AG09319 (cell line): ENCODE results near the gene PCTP.
A peak's percentile ranks its signal among the peaks of the same experiment; 100 is the strongest.

Experiments used
- DNase-seq: peaks from one replicate; pipeline ENCODE4 v3.0.0-alpha.2; 2010; ENCODE audit warnings: low read depth; ENCODE audit errors: extremely low read depth
- TF ChIP-seq, protein P1 (sequence below): IDR thresholded peaks from 2 replicates; pipeline ENCODE4 v1.5.1; 2011; ENCODE audit warnings: low read depth, mild to moderate bottlenecking, inconsistent platforms, low read length, moderate library complexity

PCTP gene

DNA sequence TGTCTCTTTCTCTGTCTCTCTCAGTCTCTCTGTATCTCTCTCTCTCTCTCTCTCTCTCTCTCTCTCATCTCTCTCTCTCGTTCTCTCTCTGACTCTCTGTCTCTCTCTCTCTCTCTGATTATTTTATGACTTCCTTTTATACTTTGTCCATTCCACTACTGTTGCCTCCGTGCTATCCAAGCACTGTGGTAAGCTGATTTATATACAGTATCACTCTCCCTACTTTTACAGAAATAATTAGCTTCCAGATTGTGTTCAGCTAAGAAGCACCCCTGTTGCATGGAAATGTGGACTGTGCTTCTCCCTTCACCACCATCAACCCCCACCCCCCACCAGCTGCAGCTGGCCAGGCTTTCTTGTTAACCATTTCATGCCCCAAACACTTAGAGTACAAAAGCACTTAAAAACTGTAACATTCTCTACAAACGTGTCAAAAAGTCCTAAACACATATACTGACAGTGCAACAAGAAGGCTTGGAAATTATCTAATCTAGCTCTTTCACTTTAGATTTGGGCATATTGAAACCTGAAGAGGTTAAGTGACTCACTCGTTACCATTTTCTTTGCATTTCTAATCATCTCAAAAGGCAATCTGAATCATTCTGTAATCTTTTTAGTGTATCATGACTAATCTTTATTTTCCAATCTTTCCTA, 16.6 kb upstream of the PCTP start:
- TF ChIP-seq, protein P1, sequence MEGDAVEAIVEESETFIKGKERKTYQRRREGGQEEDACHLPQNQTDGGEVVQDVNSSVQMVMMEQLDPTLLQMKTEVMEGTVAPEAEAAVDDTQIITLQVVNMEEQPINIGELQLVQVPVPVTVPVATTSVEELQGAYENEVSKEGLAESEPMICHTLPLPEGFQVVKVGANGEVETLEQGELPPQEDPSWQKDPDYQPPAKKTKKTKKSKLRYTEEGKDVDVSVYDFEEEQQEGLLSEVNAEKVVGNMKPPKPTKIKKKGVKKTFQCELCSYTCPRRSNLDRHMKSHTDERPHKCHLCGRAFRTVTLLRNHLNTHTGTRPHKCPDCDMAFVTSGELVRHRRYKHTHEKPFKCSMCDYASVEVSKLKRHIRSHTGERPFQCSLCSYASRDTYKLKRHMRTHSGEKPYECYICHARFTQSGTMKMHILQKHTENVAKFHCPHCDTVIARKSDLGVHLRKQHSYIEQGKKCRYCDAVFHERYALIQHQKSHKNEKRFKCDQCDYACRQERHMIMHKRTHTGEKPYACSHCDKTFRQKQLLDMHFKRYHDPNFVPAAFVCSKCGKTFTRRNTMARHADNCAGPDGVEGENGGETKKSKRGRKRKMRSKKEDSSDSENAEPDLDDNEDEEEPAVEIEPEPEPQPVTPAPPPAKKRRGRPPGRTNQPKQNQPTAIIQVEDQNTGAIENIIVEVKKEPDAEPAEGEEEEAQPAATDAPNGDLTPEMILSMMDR, result no peak
- DNase-seq, result no peak

GRCh38 chr17:55735731-55736405, 15.0 kb upstream of the PCTP start:
- no peak for DNase-seq
- TF ChIP-seq, protein P1, result peak; percentile 82

- no peak for DNase-seq
- TF ChIP-seq, protein P1, result no peak
Measured at GRCh38 chr17:55737976-55738501, 12.8 kb upstream of the PCTP start.

DNA sequence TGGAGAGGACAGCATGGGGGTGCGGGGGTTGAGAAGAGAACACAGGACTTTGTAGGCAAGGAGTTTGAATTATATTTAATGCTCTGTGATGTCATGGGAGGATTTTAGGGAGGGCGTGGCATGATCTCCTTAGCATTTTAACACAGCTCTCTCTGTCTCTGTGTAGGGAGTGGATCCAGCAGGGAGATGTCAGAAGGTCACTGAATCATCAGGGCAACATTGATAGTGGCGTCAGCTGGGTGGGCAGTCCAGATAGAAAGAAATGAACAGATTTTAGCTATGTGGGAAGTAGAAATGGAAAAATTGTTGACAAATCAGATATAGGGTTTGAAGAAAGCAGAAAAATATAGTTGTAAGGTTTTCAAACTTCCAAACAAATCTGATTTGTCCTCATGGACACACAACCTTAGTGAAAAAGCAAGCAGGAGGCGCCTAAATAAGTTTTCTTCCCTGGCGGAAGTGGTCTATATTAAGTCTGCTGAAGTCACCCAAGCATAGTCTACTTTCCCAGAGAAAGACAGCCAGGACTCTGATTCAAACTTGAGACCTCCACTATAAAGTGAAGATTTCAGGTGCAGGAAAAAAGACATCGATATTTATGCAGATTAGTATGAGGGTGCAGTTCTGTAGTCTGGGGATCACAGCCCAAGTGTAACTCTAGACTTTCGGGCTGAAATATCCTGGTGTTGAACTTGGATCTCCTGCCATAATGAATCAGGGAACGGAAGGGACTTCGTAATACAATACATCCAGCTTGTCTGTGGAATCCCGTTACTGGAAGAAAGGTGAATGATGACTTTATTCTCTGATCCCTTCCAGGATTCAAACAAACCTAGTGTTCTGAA, 10.1 kb upstream of the PCTP start:
- DNase-seq, result no peak
- TF ChIP-seq, protein P1, result no peak

GRCh38 chr17:55741356-55741700, 9.5 kb upstream of the PCTP start:
- TF ChIP-seq, protein P1, result no peak
- DNase-seq, result no peak

- DNase-seq, result no peak
- TF ChIP-seq, protein P1, result no peak
Measured at GRCh38 chr17:55742272-55743102, 8.4 kb upstream of the PCTP start.
